SK-N-SH (cell line): ENCODE measurements around the gene SKI. TPM values are rescaled to one million over a fixed set of nuclear protein-coding genes. Genes with fewer than 3 reads are reported as not detected.
A peak's percentile ranks its signal among the peaks of the same experiment; 100 is the strongest.

Experiments used
- CTCF ChIA-PET: fragments of 300-600, 350-600 bp; formaldehyde crosslinking; extraction: SDS; loops from one replicate; lab custom pipeline; 2021; lab: Yijun Ruan, JAX
- POLR2A ChIA-PET: fragments of 350-600 bp; sonication (Branson Sonifier 250); formaldehyde crosslinking; extraction: SDS; loops from one replicate; lab custom pipeline; 2020; ENCODE audit warnings: antibody characterized with exemption, inconsistent platforms; lab: Yijun Ruan, JAX
- DNase-seq: peaks from one replicate; pipeline ENCODE4 v3.0.0; 2012
- H2AFZ ChIP-seq: fragments of 200-600 bp; sonication (generic); 2 replicates; pipeline ENCODE4 v1.8.1; 2016; ENCODE audit warnings: antibody characterized with exemption, mild to moderate bottlenecking, low read depth
- H3F3A ChIP-seq: fragments of 200-600 bp; sonication (generic); replicated peaks from 2 replicates; pipeline ENCODE3; 2016; ENCODE audit warnings: antibody characterized with exemption, mild to moderate bottlenecking; ENCODE audit not compliant: insufficient read depth
- H3K27ac ChIP-seq, 2 experiments: fragments of 200-500 bp in 1 of 2; fragments of 200-600 bp in 1 of 2; sonication (Bioruptor generic) in 1 of 2; sonication (generic), shearing (Covaris generic) in 1 of 2; 2 replicates each; pipeline versions ENCODE4 v1.5.1 to v1.6.1; 2014 to 2016; ENCODE audit warnings: low read depth in 2 of 2, inconsistent platforms in 1 of 2, low read length in 1 of 2, mild to moderate bottlenecking in 1 of 2, mixed read lengths in 1 of 2
- H3K27me3 ChIP-seq: fragments of 200-600 bp; sonication (generic), shearing (Covaris generic); 2 replicates; pipeline ENCODE4 v1.6.1; 2016; ENCODE audit warnings: mixed run types; ENCODE audit not compliant: insufficient read depth
- H3K36me3 ChIP-seq, 2 experiments: fragments of 200-500 bp in 1 of 2; fragments of 200-600 bp in 1 of 2; sonication (Bioruptor generic) in 1 of 2; sonication (generic) in 1 of 2; replicated peaks in 1 of 2; 2 replicates each; pipeline versions ENCODE3 to v1.5.1; 2014 to 2016; ENCODE audit warnings: low read length in 1 of 2, mild to moderate bottlenecking in 1 of 2; ENCODE audit not compliant: insufficient read depth in 2 of 2, control insufficient read depth in 1 of 2
- H3K4me1 ChIP-seq, 2 experiments: fragments of 200-500 bp in 1 of 2; fragments of 200-600 bp in 1 of 2; sonication (Bioruptor generic) in 1 of 2; sonication (generic), shearing (Covaris generic) in 1 of 2; 2 replicates each; pipeline versions ENCODE4 v1.5.1 to v1.6.1; 2014 to 2016; ENCODE audit warnings: low read depth in 1 of 2, low read length in 1 of 2, mixed run types in 1 of 2; ENCODE audit not compliant: insufficient read depth in 2 of 2, control insufficient read depth in 1 of 2
- H3K4me2 ChIP-seq: fragments of 200-600 bp; sonication (generic), shearing (Covaris generic); 2 replicates; pipeline ENCODE4 v1.6.1; 2017; ENCODE audit warnings: mixed run types
- H3K4me3 ChIP-seq, 2 experiments: fragments of 200-500 bp in 1 of 2; fragments of 200-600 bp in 1 of 2; sonication (Bioruptor generic) in 1 of 2; sonication (generic), shearing (Covaris generic) in 1 of 2; 2 replicates each; pipeline versions ENCODE4 v1.5.1 to v1.8.1; 2014 to 2016; ENCODE audit warnings: low read depth in 2 of 2, inconsistent platforms in 1 of 2, low read length in 1 of 2, mild to moderate bottlenecking in 1 of 2, mixed read lengths in 1 of 2, moderate library complexity in 1 of 2
- H3K79me2 ChIP-seq: fragments of 200-600 bp; sonication (generic); 2 replicates; pipeline ENCODE4 v1.8.1; 2017; ENCODE audit warnings: mild to moderate bottlenecking; ENCODE audit not compliant: insufficient read depth
- H3K9ac ChIP-seq: fragments of 200-600 bp; sonication (generic); 2 replicates; pipeline ENCODE4 v1.6.1; 2017; ENCODE audit warnings: mixed run types
- H3K9me2 ChIP-seq: fragments of 200-600 bp; sonication (generic); 2 replicates; pipeline ENCODE4 v1.6.1; 2017; ENCODE audit warnings: mixed run types
- H3K9me3 ChIP-seq: fragments of 200-600 bp; sonication (generic); 2 replicates; pipeline ENCODE4 v1.6.1; 2017; ENCODE audit warnings: mixed run types, mild to moderate bottlenecking, moderate library complexity
- H4K20me1 ChIP-seq: fragments of 200-600 bp; sonication (generic); 2 replicates; pipeline ENCODE4 v1.6.1; 2017; ENCODE audit warnings: mild to moderate bottlenecking, mixed run types; ENCODE audit not compliant: insufficient read depth
- CHD2 ChIP-seq: fragments of 150-350 bp; IDR thresholded peaks from 2 replicates; pipeline ENCODE4 v1.6.1; 2018; ENCODE audit warnings: low read length; ENCODE audit not compliant: partially characterized antibody
- CTCF ChIP-seq: fragments of 200-600 bp; sonication (generic); IDR thresholded peaks from 2 replicates; pipeline ENCODE4 v1.6.1; 2017; ENCODE audit warnings: antibody characterized with exemption, mild to moderate bottlenecking, moderate library complexity
- EZH2phosphoT487 ChIP-seq: fragments of 200-600 bp; sonication (generic); IDR thresholded peaks from 2 replicates; pipeline ENCODE4 v1.6.1; 2017; ENCODE audit warnings: low read depth, mixed run types, mild to moderate bottlenecking, antibody characterized with exemption, moderate library complexity, borderline replicate concordance
- FOSL2 ChIP-seq: IDR thresholded peaks from 2 replicates; pipeline ENCODE4 v1.4.0; 2012; ENCODE audit warnings: low read depth, mild to moderate bottlenecking, moderate library complexity, borderline replicate concordance
- FOXJ3 ChIP-seq: sonication (generic); formaldehyde crosslinking; IDR thresholded peaks from 2 replicates; pipeline ENCODE4 v1.5.1; 2020; ENCODE audit warnings: mild to moderate bottlenecking, missing genetic modification reagents
- FOXM1 ChIP-seq: IDR thresholded peaks from 2 replicates; pipeline ENCODE4 v1.4.0; 2012; ENCODE audit warnings: low read depth, mild to moderate bottlenecking
- IRF3 ChIP-seq: fragments of 150-350 bp; IDR thresholded peaks from 2 replicates; pipeline ENCODE4 v1.6.1; 2016; ENCODE audit warnings: mild to moderate bottlenecking, low read depth, low read length
- JUND ChIP-seq: IDR thresholded peaks from 2 replicates; pipeline ENCODE4 v1.4.0; 2012
- MAX ChIP-seq: IDR thresholded peaks from 2 replicates; pipeline ENCODE4 v1.4.0; 2012; ENCODE audit warnings: low read depth
- MXI1 ChIP-seq: IDR thresholded peaks from 2 replicates; pipeline ENCODE4 v1.6.1; 2012; ENCODE audit warnings: mild to moderate bottlenecking, low read depth, low read length, improper control_type of control experiment
- NFIC ChIP-seq: IDR thresholded peaks from 2 replicates; pipeline ENCODE4 v1.4.0; 2012; ENCODE audit warnings: borderline replicate concordance
- NRF1 ChIP-seq: IDR thresholded peaks from 2 replicates; pipeline ENCODE4 v1.6.1; 2012; ENCODE audit warnings: low read depth, mild to moderate bottlenecking, low read length
- RCOR1 ChIP-seq: fragments of 150-350 bp; IDR thresholded peaks from 2 replicates; pipeline ENCODE4 v1.6.1; 2017; ENCODE audit warnings: antibody characterized with exemption, low read length
- REST ChIP-seq: IDR thresholded peaks from 2 replicates; pipeline ENCODE4 v1.6.1; 2012; ENCODE audit warnings: mild to moderate bottlenecking, low read depth, low read length, moderate library complexity
- RXRA ChIP-seq: IDR thresholded peaks from 2 replicates; pipeline ENCODE4 v1.4.0; 2012; ENCODE audit warnings: low read depth, mild to moderate bottlenecking, borderline replicate concordance
- SIN3A ChIP-seq: IDR thresholded peaks from 2 replicates; pipeline ENCODE4 v1.6.1; 2012; ENCODE audit warnings: low read depth, mild to moderate bottlenecking, low read length, moderate library complexity, borderline replicate concordance
- SMC3 ChIP-seq: IDR thresholded peaks from 2 replicates; pipeline ENCODE4 v1.6.1; 2012; ENCODE audit warnings: low read depth, low read length, improper control_type of control experiment
- TAF1 ChIP-seq: IDR thresholded peaks from 2 replicates; pipeline ENCODE4 v1.6.1; 2012; ENCODE audit warnings: low read depth, mild to moderate bottlenecking, low read length, moderate library complexity, borderline replicate concordance
- TCF12 ChIP-seq: IDR thresholded peaks from 2 replicates; pipeline ENCODE4 v1.4.0; 2012
- WGBS: methylation state at CpG from one replicate; pipeline ENCODE4 v1.1.6; 2017; ENCODE audit warnings: low lambda C conversion rate; 5-methylcytosine and 5-hydroxymethylcytosine counted together
- polyA plus RNA-seq, 3 experiments: library from polyadenylated mRNA; depleted of rRNA; stranded (reverse); fragments of >200 nt; gene quantifications; 2 replicates each; pipeline ENCODE4 v1.2.3, GENCODE V29; 2012

Gene SKI
- polyA plus RNA-seq, 1 of the 3 experiments (the other 2 are of a cell fraction), result 7.2 TPM

GRCh38 chr1:2279210-2279639, 51.1 kb downstream of the SKI start:
- Histone ChIP-seq H3K4me3 (no peak overlapping the region), H2AFZ (no peak overlapping the region), H3K4me2 (no peak overlapping the region), H3F3A (no peaks in the 10 kb centered on the region), H3K9ac (no peak overlapping the region), H3K27me3 (no peaks in the 10 kb centered on the region), H3K4me1 (peaks cover 0 to 51% of the 10 kb centered on the region in 2 experiments; a peak in 1 of 4 replicates), H3K27ac (peak overlapping the region in 1 of 2 experiments; percentile 36; a peak in 1 of 4 replicates), H3K9me3 (no peaks in the 10 kb centered on the region), H4K20me1 (peaks cover 63% of the 10 kb centered on the region), H3K36me3 (no peaks in the 10 kb centered on the region), H3K79me2 (peaks cover 70% of the 10 kb centered on the region), H3K9me2 (no peaks in the 10 kb centered on the region)
- ChIA-PET POLR2A (no interaction called here), CTCF (no interaction called here)
- 93% methylated on average over 7 of the region's 13 CpGs for WGBS
- TF ChIP-seq REST (no peak), TCF12 (no peak), JUND (no peak), EZH2phosphoT487 (no peak), MAX (no peak), MXI1 (no peak), FOXM1 (no peak), TAF1 (no peak), IRF3 (no peak), SIN3A (no peak), FOSL2 (no peak), NFIC (no peak), CTCF (no peak), NRF1 (no peak), RXRA (no peak), RCOR1 (no peak), FOXJ3 (CRISPR knock-in tag) (no peak), CHD2 (no peak), SMC3 (no peak)
- no peak for DNase-seq
